Skeletal muscle tissue (tissue), 4 donors: ENCODE results near the gene CENPT. TPM values are rescaled to one million over a fixed set of nuclear protein-coding genes. Genes with fewer than 3 reads are reported as not detected.

ENCODE experiments used
- H3K27ac ChIP-seq: one replicate; pipeline ENCODE4 v1.7.0; 2013; ENCODE audit warnings: mild to moderate bottlenecking, low read depth, low read length, inconsistent platforms
- H3K27me3 ChIP-seq, 3 donors: one replicate each; pipeline ENCODE4 v1.7.0; 2013; ENCODE audit warnings: low read length in 3 of 3; ENCODE audit not compliant: control insufficient read depth in 3 of 3, insufficient read depth in 3 of 3
- H3K36me3 ChIP-seq, 3 donors: one replicate each; pipeline ENCODE4 v1.7.0; 2013; ENCODE audit warnings: low read length in 3 of 3; ENCODE audit not compliant: control insufficient read depth in 3 of 3, insufficient read depth in 3 of 3
- H3K4me1 ChIP-seq, 3 donors: one replicate each; pipeline ENCODE4 v1.7.0; 2013; ENCODE audit warnings: low read length in 3 of 3, mild to moderate bottlenecking in 3 of 3; ENCODE audit not compliant: control insufficient read depth in 3 of 3, insufficient read depth in 3 of 3
- H3K4me3 ChIP-seq, 3 donors: one replicate each; pipeline ENCODE4 v1.7.0; 2013; ENCODE audit warnings: low read length in 3 of 3
- H3K9ac ChIP-seq, 3 donors: one replicate each; pipeline ENCODE4 v1.7.0; 2013; ENCODE audit warnings: low read length in 3 of 3, mild to moderate bottlenecking in 3 of 3, moderate library complexity in 2 of 3, low read depth in 1 of 3
- H3K9me3 ChIP-seq, 3 donors: one replicate each; pipeline ENCODE4 v1.7.0; 2013; ENCODE audit warnings: low read length in 3 of 3; ENCODE audit not compliant: control insufficient read depth in 3 of 3
- total RNA-seq: library from RNA; depleted of rRNA; stranded (reverse); fragments of >200 nt; gene quantifications from one replicate; pipeline ENCODE4 v1.2.3, GENCODE V29; 2014
- donor health status: Osteomylitis.

The CENPT gene
- total RNA-seq, 1 donor from 2014 or later = 14.6 TPM

- Histone ChIP-seq H3K9ac (peak overlapping the region in 1 of 3 donors; percentile 0), H3K36me3 (peaks cover 0 to 3% (median 0%) of the 10 kb centered on the region in 3 donors), H3K27me3 (no peaks in the 10 kb centered on the region), H3K4me3 (no peak overlapping the region), H3K27ac (peak overlapping the region; percentile 90), H3K9me3 (no peaks in the 10 kb centered on the region), H3K4me1 (peaks cover 53 to 59% (median 54%) of the 10 kb centered on the region in 3 donors)
Observed at GRCh38 chr16:67856927-67857546, 9.5 kb upstream of the CENPT start.

- peaks cover 40 to 46% (median 41%) of the 10 kb centered on the region in 3 donors for H3K4me1 ChIP-seq
- H3K36me3 ChIP-seq = peaks cover 0 to 3% (median 0%) of the 10 kb centered on the region in 3 donors
- H3K27me3 ChIP-seq = no peaks in the 10 kb centered on the region
- H3K9ac ChIP-seq = peak overlapping the region in 2 of 3 donors; percentile 57 to 59
- H3K9me3 ChIP-seq = no peaks in the 10 kb centered on the region
- H3K4me3 ChIP-seq = no peak overlapping the region
- H3K27ac ChIP-seq = peak overlapping the region; percentile 31
Observed at GRCh38 chr16:67855789-67856188, 8.3 kb upstream of the CENPT start.

- no peak overlapping the region for H3K4me3 ChIP-seq
- H3K36me3 ChIP-seq = peaks cover 0 to 6% (median 0%) of the 10 kb centered on the region in 3 donors
- H3K27ac ChIP-seq = no peak overlapping the region
- H3K9ac ChIP-seq = no peak overlapping the region
- no peaks in the 10 kb centered on the region for H3K9me3 ChIP-seq
- no peaks in the 10 kb centered on the region for H3K27me3 ChIP-seq
- H3K4me1 ChIP-seq = peaks cover 37 to 42% (median 39%) of the 10 kb centered on the region in 3 donors
Observed at GRCh38 chr16:67853670-67854069, 6.2 kb upstream of the CENPT start.

- H3K27ac ChIP-seq = peak overlapping the region; percentile 95
- peaks cover 0 to 9% (median 0%) of the 10 kb centered on the region in 3 donors for H3K36me3 ChIP-seq
- H3K9me3 ChIP-seq = no peaks in the 10 kb centered on the region
- no peaks in the 10 kb centered on the region for H3K27me3 ChIP-seq
- peak overlapping the region; percentile 85 to 96 (median 87) for H3K4me3 ChIP-seq
- peaks cover 45 to 54% (median 47%) of the 10 kb centered on the region in 3 donors for H3K4me1 ChIP-seq
- H3K9ac ChIP-seq = peak overlapping the region; percentile 93 to 98 (median 97)
Observed at GRCh38 chr16:67848118-67848517, 625 bp upstream of the CENPT start.

- H3K4me3 ChIP-seq = peak within 1 kb of the TSS; percentile 85 to 96 (median 88)
- H3K9me3 ChIP-seq = no peaks in the 10 kb centered on the region
- peak within 1 kb of the TSS; percentile 95 for H3K27ac ChIP-seq
- H3K9ac ChIP-seq = peak within 1 kb of the TSS; percentile 93 to 98 (median 97)
- no peaks in the 10 kb centered on the region for H3K27me3 ChIP-seq
- H3K4me1 ChIP-seq = peaks cover 50 to 64% (median 55%) of the 10 kb centered on the region in 3 donors
- H3K36me3 ChIP-seq = peaks cover 0 to 9% (median 0%) of the 10 kb centered on the region in 3 donors
Observed at GRCh38 chr16:67846320-67847063, 1.0 kb downstream of the CENPT start, which contains the start of gene NUTF2. NUTF2 (plus strand) TSS chr16:67846933; CDS start chr16:67865131, 18,198 bp downstream.

- peak overlapping the region; percentile 93 to 98 (median 97) for H3K9ac ChIP-seq
- H3K9me3 ChIP-seq = no peaks in the 10 kb centered on the region
- H3K27me3 ChIP-seq = no peaks in the 10 kb centered on the region
- H3K27ac ChIP-seq = peak overlapping the region; percentile 95
- peaks cover 0 to 9% (median 0%) of the 10 kb centered on the region in 3 donors for H3K36me3 ChIP-seq
- peak overlapping the region; percentile 71 to 96 (median 88) for H3K4me3 ChIP-seq
- peaks cover 55 to 67% (median 57%) of the 10 kb centered on the region in 3 donors for H3K4me1 ChIP-seq
Observed at GRCh38 chr16:67846063-67846319, 1.5 kb downstream of the CENPT start.

GRCh38 chr16:67845291-67846062 is 2.0 kb downstream of the CENPT start:
- H3K4me1 ChIP-seq = peaks cover 55 to 67% (median 57%) of the 10 kb centered on the region in 3 donors

GRCh38 chr16:67844497-67844896 is 3.0 kb downstream of the CENPT start:
- H3K36me3 ChIP-seq = peaks cover 0 to 5% (median 0%) of the 10 kb centered on the region in 3 donors
- no peaks in the 10 kb centered on the region for H3K9me3 ChIP-seq
- H3K27ac ChIP-seq = peak overlapping the region; percentile 95
- peak overlapping the region; percentile 46 to 95 (median 61) for H3K9ac ChIP-seq
- H3K27me3 ChIP-seq = no peaks in the 10 kb centered on the region
- H3K4me3 ChIP-seq = peak overlapping the region; percentile 41 to 52 (median 42)
- peaks cover 55 to 67% (median 57%) of the 10 kb centered on the region in 3 donors for H3K4me1 ChIP-seq

More at GRCh38 chr16:67845291-67846062, 2.0 kb downstream of the CENPT start:
- H3K27ac ChIP-seq = peak overlapping the region; percentile 95
- peaks cover 0 to 8% (median 0%) of the 10 kb centered on the region in 3 donors for H3K36me3 ChIP-seq
- H3K9ac ChIP-seq = peak overlapping the region; percentile 93 to 98 (median 97)
- H3K9me3 ChIP-seq = no peaks in the 10 kb centered on the region
- peak overlapping the region; percentile 71 to 96 (median 88) for H3K4me3 ChIP-seq
- no peaks in the 10 kb centered on the region for H3K27me3 ChIP-seq

- peaks cover 0 to 3% (median 0%) of the 10 kb centered on the region in 3 donors for H3K36me3 ChIP-seq
- peak overlapping the region; percentile 73 to 99 (median 95) for H3K9ac ChIP-seq
- H3K4me3 ChIP-seq = peak overlapping the region; percentile 83 to 97 (median 97)
- peaks cover 49 to 58% (median 53%) of the 10 kb centered on the region in 3 donors for H3K4me1 ChIP-seq
- peak overlapping the region; percentile 95 for H3K27ac ChIP-seq
- no peaks in the 10 kb centered on the region for H3K9me3 ChIP-seq
- no peaks in the 10 kb centered on the region for H3K27me3 ChIP-seq
Observed at GRCh38 chr16:67843343-67843765, 4.1 kb downstream of the CENPT start.
